HG03064 (cell line): Measurements from ENCODE around the gene ZRANB1.

ENCODE experiments used
- ATAC-seq: cut with Tn5 transposase; IDR thresholded peaks from one replicate; pipeline ENCODE4 v1.9.1; 2021; ENCODE audit warnings: low read depth; ENCODE audit not compliant: unreplicated experiment

The ZRANB1 gene

DNA sequence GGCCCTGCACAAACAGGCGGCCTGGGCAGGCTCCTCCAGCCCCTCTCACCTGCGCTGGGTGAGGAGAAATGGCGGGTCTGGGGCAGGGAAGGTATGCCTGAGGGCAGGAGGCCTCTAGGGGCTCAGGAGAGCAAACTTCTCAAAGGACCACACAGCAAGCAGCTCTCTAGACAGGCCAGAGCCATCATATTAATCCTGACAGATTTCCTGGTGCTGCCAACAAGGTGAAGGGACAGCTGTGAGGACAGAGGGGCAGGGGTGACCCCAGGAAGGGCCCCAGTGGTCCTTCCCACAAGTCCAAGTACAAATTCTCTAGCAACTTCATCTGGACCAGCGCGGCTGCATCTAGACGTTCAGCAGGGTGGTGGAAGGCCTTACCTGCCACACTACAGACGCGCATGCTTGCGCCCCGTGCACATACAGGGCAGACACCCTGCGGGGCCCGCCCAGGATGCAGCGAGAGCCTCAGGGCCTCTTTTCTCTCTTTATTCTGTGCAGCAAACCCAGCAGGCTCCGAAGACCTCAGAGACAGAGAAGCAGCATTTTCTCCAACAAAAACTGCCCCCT, 62.1 kb downstream of the ZRANB1 start:
- ATAC-seq = no peak

DNA sequence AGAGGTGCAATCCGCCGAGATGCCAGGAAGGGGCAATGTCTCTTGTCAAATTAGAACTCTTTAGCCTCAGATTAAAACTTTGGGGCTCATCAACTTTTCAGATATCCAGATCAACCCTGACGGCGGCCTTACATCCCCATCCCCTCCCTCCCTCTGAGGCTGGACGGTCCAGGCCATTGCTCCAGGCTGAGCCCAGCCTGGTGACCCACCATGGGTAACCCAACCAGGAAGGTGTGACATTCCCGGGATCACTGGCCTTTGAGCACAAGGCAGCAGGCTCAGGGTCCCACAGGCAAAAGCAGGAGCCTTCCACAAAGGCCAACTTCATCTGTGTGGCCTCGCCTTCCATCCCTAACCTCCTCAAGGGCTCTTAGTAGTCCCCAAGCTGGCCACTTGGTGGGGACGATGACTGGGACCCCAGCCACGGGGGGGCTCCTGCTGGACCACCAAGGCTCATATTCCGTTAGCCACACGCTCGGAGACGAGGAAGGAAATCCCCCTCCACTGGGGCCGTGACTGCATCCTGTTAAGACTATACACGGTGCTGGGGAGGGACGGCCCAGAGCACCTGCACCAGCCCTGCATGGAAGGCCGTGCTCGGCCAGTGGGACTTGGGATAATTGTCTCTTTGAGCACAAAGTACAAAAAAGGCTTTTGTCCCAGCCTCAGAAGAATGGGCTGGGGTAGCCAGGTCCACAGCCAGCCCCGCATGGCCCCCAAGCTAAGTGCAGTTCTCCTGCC, 62.8 kb downstream of the ZRANB1 start:
- no peak for ATAC-seq

DNA sequence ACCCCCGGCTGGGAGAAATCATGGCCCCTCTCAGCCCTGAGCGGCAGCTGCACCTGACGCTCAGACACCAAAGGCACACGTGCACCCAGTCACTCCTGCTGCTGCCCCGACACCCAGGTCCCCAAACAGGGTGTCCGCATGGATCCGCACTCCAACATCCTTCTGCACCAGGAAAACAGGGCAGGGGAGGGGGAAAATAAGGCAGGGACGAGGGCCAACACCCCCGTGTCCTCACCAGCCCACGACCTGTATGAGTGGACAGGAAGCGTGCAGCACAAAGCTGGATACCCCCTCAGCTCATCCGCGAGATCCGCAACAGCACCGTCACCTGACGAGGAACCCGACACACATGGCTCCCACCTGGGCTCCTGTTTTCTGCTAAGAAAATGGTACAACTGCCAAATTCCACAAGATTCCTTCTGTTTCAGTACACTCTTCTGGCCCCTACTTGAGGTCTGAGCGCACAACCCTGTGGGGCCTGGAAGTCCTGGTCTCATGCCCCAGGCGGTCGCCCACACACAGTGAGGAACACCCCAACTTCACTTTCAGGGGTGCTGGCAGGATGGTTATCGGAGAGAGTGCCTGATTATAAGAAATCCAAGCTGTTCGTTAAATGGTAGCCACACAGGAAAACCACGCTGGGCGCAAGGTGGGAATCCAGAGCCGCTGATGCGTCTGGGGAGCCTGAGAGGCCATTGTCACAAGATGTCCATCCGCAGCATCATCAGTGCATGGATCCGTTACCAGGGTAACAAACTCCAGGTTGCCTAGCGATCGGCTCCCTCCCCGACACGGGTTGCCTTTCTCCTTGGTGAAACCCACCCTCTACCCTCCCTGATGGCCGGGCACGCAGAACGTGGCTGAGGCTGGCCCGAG, 63.6 kb downstream of the ZRANB1 start:
- ATAC-seq = no peak

DNA sequence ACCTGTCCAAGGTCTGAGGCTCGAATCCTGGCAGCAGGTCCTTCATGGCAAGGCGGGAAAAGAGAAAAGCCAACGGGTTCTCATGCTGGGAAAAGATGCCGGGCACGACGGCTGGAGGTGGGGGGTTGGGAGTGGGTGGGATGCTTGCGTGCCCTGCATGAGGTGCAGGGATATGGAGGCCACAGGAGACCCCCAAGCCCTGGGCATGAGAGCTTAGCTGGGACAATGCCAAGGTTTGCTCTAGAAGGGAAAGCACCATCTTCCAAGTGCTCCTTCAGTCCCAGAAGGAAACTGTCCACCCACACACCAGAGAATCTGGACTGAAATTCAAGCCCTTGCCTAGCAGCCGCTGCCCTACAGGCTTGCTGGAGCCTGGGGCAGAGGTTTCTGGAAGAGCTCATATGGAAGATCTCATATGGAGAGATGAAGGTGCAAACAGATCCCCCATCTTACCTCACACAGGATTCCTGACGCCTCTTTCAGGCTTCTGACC, 64.3 kb downstream of the ZRANB1 start:
- no peak for ATAC-seq

DNA sequence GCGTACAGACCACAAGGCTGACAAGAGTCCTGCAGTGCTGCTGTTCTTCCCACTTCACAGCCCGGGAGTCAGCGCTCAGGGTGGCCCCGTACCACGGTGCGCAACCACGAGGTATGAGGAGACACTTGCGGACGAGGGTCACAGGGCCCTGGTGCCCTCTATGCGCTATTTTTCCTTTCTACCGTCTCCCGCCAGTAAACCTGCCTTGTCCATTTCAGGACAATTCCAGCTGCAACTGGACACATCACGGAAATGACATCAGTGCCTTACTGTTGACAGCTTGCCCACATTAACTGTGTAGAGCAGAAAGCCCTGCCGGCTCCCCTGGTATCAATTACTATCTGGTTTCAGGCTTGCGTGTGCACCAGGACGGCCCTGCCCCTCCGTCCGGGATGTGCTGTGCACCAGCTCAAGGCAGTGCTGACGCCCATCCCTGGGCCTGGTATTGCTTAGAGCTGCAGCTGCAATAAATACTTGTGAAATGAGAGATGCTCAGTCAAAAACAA, 65.1 kb downstream of the ZRANB1 start:
- no peak for ATAC-seq

DNA sequence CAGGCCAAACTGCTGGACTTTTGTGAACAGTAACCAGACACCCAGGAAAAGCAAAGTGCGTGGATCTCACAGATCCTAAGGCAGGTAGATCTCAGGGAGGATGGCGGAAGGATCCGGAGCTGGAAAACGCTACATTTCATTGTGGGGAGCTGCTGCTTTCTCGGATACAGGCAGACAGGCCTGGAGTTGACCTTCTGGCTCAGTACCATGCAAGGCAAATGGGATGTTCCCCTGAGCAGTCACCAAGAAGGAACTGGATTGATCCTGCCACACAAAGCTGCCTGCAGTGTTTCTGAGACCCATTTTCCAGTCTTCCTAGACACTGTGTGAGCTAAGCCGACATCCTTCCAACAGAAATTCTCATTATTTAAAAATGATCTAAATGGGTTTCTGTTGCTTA, 65.5 kb downstream of the ZRANB1 start:
- no peak for ATAC-seq

DNA sequence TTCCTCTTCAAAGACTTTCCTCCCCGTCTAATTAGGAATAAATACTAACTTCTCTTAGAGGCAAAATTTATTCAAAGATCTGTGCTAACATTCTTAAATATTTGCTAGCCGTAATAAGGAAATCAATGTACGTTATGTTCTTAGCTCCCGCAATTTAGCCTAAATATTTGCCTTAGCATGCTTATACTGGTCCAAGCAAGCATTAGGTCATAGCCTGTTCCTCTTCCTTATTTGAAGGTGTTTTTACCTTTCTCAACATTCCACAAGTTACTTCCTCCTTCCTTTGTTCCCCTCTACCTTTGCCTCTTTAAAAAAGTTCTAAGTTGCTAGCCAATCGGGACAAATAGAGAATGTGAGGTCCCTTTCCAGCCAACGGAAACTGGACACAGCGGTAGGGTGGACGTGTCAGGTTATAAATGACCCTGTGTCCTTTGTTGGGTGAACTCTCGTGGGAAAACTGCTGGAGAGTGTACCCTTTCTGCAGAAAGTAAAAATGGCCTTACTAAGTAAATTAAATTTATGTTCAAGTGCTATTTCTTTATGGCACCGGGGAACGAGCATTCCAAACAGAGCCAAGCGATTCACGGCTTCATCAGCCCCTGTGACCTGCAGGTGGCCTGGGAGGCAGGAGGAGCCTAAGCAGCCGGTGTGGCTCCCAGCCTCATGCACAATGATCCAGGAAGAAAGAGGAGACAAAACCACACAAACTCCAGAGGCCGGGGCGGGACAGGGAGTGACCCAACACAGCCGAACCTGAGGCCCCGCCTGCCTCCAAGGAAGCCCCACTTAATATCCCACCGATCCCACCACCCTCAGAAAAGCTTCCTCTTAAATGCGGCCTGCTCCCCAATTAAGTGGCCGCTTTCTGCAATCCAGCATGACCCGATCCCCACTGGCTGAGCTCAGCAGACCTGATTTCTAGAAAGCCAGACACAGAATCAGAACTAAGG, 67.0 kb downstream of the ZRANB1 start:
- ATAC-seq = no peak

DNA sequence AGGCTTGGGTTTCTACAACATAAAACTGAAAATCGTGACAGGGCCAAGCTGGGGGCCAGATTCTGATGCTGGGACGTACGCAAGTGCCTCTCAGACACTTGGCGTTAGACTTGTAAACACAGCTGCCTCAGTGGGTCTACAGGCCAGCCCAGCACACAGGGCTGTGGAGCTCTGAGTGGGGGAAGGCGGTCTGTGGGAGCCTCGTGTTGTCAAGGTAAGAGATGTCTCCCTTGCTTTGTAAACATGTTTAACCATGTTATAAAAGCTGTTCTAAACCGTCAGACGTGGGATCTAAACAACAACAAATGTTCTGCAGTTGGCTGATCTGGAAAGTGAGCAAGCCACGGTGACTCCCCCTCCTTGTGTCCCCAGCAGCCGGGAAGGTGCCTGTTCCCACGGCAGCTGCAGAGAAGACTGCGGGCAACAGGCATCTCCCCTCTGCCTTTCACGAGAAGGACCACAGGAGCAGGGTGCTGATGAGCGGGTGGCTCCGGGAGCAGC, 67.8 kb downstream of the ZRANB1 start:
- no peak for ATAC-seq

DNA sequence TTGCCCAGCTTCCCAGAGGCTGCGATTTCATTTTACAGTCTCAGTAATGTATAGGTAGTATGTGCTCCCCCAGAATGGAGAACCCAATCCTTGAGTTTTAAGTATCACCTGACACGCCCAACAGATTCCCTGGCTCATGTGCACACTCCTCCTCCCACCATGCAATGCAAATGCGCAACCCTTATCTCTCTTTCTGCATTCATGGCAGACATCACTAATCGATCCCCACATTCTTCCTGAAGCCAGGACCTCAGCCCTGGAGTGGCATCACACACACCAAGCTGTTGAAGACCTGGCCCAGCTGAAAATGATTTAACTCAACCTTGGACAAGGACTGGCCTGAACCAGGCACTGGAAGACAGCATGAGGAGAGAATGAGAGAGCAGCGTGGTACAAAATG, 68.4 kb downstream of the ZRANB1 start:
- ATAC-seq = no peak

DNA sequence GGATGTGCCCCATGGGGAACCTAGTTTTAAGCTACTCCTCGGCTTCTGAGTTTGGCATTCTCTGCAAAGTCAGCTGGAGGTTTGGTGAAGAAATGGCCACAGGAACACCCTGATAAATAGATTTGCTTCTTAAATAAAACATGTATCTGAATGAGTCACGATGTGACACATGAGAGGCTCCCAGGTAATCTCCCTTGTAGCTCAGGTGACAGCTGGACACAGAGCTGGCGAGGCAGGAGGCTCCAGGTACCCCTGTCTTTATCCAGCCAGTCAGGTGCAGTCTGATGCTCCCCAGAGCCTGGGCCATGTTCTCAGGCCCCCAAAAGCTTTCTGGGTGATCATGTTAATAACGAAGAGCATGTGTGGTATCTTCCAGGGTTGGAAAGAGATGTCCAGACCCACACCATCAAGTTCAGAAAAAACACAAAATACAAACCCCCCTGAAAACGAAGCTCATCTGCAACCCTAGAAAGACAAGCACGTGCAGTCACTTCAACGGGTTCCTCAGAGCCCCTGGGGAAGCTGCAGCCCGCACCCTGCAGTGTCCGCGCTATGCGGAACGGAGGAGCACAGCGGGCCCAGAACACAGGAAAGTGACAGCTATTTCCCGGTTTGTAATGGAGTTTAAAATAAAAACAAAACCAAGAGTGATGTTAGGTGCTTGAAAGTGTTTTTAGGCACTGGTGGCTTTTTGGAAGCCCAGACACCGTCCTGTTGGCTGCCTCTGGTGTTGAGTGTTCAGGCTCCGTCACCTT, 69.4 kb downstream of the ZRANB1 start:
- no peak for ATAC-seq

DNA sequence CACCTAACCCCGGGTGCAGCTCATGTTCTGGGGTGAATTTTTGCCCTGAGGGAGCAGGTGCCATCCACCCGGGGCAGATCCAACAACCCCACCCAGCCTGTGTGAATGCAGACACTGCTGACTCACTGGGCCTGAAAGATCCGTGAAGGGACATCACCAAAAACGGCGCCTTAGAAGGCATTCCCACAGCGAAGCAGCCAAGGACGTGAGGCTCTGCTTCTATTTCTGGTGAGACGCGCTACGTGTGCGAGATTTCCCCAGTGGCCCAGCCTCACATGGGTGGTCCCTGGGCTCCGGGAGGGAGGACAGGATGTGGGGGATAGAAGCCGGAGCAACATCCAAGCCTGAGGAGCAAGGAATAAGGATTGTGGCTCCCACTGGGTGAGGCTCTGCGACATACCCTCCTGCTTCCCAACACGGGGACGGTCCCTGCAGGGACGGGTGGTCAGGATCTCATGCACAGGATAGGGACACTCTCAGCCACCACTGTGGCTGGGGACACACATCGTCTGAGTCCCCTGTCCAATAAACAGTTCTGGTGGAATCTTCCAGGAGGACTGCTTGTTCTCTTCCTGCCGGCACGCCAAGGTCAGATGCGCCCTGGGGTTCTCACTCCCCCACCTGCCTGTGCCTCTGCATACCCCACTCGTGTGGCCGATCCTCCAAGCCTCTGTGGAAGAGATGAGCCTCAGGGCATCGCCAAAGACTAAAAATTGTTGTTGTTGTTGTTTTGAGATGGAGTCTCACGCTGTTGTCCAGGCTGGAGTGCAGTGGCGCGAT, 70.2 kb downstream of the ZRANB1 start:
- ATAC-seq = no peak

DNA sequence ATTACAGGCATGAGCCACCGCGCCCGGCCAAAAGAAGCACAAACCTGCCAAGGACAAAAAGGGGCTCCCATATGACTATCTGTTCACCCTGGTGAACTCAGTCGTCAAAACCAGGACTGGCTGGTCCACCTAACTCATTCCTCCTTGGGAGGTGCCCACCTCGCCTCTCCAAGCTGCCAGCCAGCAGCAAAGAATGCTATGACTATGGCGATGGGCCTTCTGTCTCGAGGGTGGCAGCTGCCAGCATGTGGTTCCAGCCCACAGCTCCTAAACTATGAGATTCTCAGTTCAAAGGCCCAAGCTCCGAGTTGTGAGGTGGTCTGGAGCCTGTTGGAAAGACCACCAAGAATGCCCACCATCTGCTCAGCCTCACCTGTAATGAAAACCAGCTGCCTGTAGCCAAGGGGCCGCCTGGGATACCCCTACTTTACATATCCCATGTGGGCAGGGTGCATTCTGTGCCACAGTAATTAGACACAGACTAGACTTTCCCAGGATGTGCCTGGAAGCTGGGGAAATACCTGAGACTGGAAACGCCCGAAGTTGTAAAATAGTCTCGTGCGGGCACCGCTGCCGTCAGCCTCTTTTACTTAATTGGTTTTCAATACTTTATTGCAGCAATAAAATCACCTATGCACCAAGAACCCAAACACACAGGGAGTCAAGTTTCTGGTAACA, 71.1 kb downstream of the ZRANB1 start:
- ATAC-seq = no peak

DNA sequence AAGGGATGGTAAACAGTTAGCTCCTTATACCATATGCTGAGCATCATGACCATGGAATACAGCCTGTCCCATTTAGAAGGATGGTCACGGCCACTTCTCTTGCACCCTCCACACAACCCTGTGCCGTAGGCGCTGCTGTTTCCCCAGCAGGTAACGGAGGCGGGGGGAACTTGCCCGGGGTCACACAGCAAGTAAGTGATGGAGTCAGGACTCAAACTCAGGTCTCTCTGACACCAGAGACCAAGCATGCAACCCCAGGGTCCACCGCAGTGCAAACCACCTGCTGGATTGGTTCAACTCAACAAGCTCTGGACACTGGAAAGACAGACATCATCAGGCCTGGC, 71.6 kb downstream of the ZRANB1 start:
- no peak for ATAC-seq

DNA sequence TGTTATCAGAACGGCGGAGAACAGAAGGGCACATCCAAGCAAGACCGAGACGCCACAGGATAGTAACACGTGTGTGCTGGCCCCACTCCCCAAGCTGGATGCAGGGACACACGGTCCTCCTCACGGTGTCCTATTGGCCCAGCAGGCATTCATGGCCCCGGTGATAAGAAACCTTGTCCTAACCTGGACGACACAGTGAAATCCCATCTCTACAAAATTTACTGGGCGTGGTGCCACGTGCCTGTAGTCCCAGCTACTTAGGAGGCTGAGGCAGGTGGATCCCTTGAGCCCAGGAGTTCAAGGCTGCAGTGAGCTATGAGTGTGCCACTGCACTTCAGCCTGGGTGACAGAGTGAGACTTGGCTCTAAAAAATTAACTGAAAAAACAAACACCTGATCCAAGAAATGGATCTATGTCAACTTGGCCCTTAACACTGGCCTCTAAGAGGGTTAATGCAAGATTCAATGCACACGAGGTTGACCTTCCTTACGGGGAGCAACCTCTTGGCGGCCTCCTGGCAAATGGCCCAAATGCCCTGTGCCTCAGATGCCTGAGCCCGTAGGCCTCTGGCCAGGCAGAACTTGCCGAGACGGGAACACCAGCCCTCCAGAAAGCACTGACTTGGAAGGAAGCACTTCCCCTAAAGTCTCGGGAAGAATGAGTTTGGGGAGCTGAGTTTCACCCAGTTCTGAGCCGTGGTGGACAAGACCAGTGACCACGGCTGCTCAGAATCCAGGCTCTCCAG, 72.3 kb downstream of the ZRANB1 start:
- ATAC-seq = no peak

DNA sequence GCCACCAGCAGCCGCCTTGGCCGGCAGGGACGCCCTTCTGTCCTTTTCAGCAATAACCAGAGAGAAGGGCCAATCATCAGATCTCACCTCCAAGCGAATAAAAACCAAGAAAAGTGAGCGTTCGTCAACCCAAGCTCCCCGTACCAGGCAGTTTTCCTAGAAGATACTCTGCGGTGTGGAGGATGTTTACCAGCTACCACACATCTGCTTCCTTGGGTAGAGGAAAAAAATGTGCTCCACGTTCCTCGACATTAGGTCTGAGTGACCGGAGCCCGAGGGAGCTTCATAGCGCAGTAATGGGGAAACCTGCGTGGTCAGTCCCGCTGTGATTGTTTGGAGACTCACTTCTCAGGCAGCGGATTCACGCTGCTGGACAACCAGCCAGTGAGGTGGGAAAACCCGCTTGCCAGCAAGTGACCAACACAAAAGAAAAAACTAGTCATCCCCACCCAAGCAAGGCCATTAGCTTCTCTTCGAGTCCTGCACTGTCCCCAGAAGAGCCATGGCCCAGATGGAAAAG, 73.0 kb downstream of the ZRANB1 start:
- ATAC-seq = no peak

DNA sequence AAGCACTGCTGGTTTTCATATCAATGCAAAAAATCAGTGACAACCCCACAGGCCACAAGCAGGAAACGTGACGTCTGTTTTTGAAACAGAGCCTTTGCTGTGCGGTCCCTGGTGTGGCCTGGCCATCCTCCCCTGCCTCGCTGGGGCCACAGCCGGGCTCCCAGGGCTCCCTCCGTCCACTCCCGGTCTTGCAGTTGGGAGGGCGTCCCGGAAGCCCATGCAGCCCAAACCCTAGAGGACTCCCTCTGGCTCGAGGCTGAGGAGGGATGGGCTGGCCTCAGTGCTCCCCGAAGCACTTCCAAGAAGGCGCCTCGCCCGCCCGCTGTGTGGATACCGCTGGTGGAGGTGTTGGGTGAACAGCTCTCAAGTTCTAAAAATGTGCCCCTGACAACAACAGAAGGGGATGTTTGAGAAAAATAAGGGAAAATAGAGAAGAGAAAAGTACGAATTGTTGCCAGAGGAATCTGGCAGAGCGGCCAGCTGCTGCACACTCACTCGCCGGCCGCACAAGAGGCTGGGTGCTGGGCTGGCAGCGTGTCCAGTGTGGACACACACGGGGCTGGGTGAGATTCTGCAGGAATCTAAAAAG, 73.5 kb downstream of the ZRANB1 start:
- ATAC-seq = no peak

DNA sequence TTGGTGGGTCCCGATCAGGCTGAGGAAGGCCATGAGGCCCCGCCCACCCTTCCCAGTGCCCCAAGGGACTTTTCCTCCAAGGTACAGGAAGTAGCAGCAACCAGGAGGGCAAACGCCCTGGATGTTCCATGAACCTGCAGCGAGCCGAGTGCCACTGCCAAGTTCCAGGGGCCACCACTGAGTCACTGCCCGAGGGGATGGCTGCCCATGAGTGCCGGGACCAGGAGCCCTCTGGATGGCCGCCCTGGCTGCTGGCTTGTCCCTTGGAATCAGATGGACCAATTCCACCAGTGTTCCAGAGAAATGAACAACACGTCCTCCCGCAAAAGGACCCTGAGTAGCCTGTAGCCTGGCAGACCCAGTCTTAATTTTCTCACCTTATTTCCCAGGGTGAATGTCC, 74.2 kb downstream of the ZRANB1 start:
- ATAC-seq = no peak
